HG03066 (cell line): ENCODE measurements around the gene KLC3.

Experiments used
- ATAC-seq: cut with Tn5 transposase; IDR thresholded peaks from one replicate; pipeline ENCODE4 v1.9.1; 2021; ENCODE audit warnings: low read depth; ENCODE audit not compliant: unreplicated experiment

KLC3 gene

GRCh38 chr19:45347570-45348366, 7.2 kb downstream of the KLC3 start:
- no peak for ATAC-seq

- ATAC-seq = no peak
These were observed 8.0 kb downstream of the KLC3 start for GRCh38 chr19:45348367-45349125.

- no peak for ATAC-seq
These were observed 8.5 kb downstream of the KLC3 start for GRCh38 chr19:45349126-45349415.

- ATAC-seq = no peak
These were observed 8.9 kb downstream of the KLC3 start for GRCh38 chr19:45349430-45349941.

- no peak for ATAC-seq
These were observed 10.0 kb downstream of the KLC3 start for GRCh38 chr19:45350477-45351058.

GRCh38 chr19:45351401-45351952, 10.9 kb downstream of the KLC3 start:
- no peak for ATAC-seq

- ATAC-seq = no peak
These were observed 11.5 kb downstream of the KLC3 start for GRCh38 chr19:45352062-45352461.

GRCh38 chr19:45352471-45352870, 11.9 kb downstream of the KLC3 start:
- no peak for ATAC-seq

GRCh38 chr19:45352914-45353796, 12.6 kb downstream of the KLC3 start:
- ATAC-seq = no peak

GRCh38 chr19:45354241-45354842, 13.8 kb downstream of the KLC3 start:
- ATAC-seq = no peak

- no peak for ATAC-seq
These were observed 14.9 kb downstream of the KLC3 start for GRCh38 chr19:45355402-45355801.

GRCh38 chr19:45355910-45356309, 15.4 kb downstream of the KLC3 start:
- ATAC-seq = no peak

- ATAC-seq = no peak
These were observed 16.4 kb downstream of the KLC3 start for GRCh38 chr19:45356760-45357444.

- ATAC-seq = no peak
These were observed 16.9 kb downstream of the KLC3 start for GRCh38 chr19:45357445-45357783.

GRCh38 chr19:45358213-45358792, 17.8 kb downstream of the KLC3 start:
- no peak for ATAC-seq

- ATAC-seq = no peak
These were observed 21.1 kb downstream of the KLC3 start for GRCh38 chr19:45361608-45362007.

GRCh38 chr19:45362291-45362690, 21.7 kb downstream of the KLC3 start:
- no peak for ATAC-seq

GRCh38 chr19:45363861-45364459, 23.4 kb downstream of the KLC3 start:
- no peak for ATAC-seq

- ATAC-seq = no peak
These were observed 24.1 kb downstream of the KLC3 start for GRCh38 chr19:45364696-45365095.
